Esophagus muscularis mucosa (tissue), 4 donors: ENCODE data around the gene POU2F1. TPM values are rescaled to one million over a fixed set of nuclear protein-coding genes. Genes with fewer than 3 reads are reported as not detected.

Experiments used
- DNase-seq: peaks from one replicate; pipeline ENCODE4 v3.0.0-alpha.2; 2017; ENCODE audit errors: extremely low spot score
- H3K27ac ChIP-seq, 4 donors: fragments of 200-600 bp; sonication (generic); replicated peaks in 1 of 4; 1 replicate in 3 of 4; 2 replicates in 1 of 4; pipeline ENCODE4 v1.5.1; 2016 to 2019; ENCODE audit warnings: mild to moderate bottlenecking in 1 of 4
- H3K27me3 ChIP-seq, 4 donors: fragments of 200-600 bp; sonication (generic); one replicate each; pipeline versions ENCODE4 v1.5.1 to v1.6.0; 2016 to 2019
- H3K36me3 ChIP-seq, 4 donors: fragments of 200-600 bp; sonication (generic); one replicate each; pipeline ENCODE4 v1.5.1; 2016 to 2019
- H3K4me1 ChIP-seq, 4 donors: fragments of 200-600 bp; sonication (generic); one replicate each; pipeline ENCODE4 v1.5.1; 2016 to 2019
- H3K4me3 ChIP-seq, 4 donors: fragments of 200-600 bp; sonication (generic); 1 replicate in 2 of 4; 2 replicates in 2 of 4; pipeline ENCODE4 v1.5.1; 2016 to 2019; ENCODE audit warnings: mild to moderate bottlenecking in 4 of 4, moderate library complexity in 1 of 4
- H3K9me3 ChIP-seq, 4 donors: fragments of 200-600 bp; sonication (generic); 1 replicate in 3 of 4; 2 replicates in 1 of 4; pipeline ENCODE4 v1.5.1; 2016 to 2019
- EP300 ChIP-seq: sonication (generic); formaldehyde crosslinking; IDR thresholded peaks from one replicate; pipeline ENCODE4 v1.6.1; 2017; ENCODE audit warnings: antibody characterized with exemption
- POLR2A ChIP-seq: fragments of 450-650 bp; IDR thresholded peaks from one replicate; pipeline ENCODE4 v1.6.1; 2017; ENCODE audit warnings: antibody characterized with exemption, moderate library complexity, mild to moderate bottlenecking, low read depth
- POLR2AphosphoS5 ChIP-seq, 2 donors: sonication (generic); formaldehyde crosslinking; IDR thresholded peaks; one replicate each; pipeline ENCODE4 v1.6.1; 2017; ENCODE audit warnings: antibody characterized with exemption in 2 of 2
- WGBS: methylation state at CpG from one replicate; pipeline ENCODE4 v1.1.5; 2018; 5-methylcytosine and 5-hydroxymethylcytosine counted together
- intact Hi-C: fragments of 100-400 bp; cut with DNase I; formaldehyde crosslinking; loops from one replicate; pipeline ENCODE4 v1.15.1; 2023
- total RNA-seq, 4 donors: library from RNA; depleted of rRNA; stranded (reverse); fragments of >200 nt; gene quantifications; one replicate each; pipeline versions ENCODE4 v1.1.0 to v1.2.1, GENCODE V29; 2016
- TF ChIP-seq, protein P1 (sequence below), 3 experiments: fragments of 200-600 bp in 2 of 3; fragments of 450-650 bp in 1 of 3; sonication (generic) in 2 of 3; IDR thresholded peaks; one replicate each; pipeline ENCODE4 v1.5.1; 2017 to 2019; ENCODE audit warnings: antibody characterized with exemption in 3 of 3, mild to moderate bottlenecking in 2 of 3, moderate library complexity in 1 of 3

POU2F1 gene
- total RNA-seq, 4 donors from 2014 or later = 7.3 to 13.4 (median 10.4) TPM

DNA sequence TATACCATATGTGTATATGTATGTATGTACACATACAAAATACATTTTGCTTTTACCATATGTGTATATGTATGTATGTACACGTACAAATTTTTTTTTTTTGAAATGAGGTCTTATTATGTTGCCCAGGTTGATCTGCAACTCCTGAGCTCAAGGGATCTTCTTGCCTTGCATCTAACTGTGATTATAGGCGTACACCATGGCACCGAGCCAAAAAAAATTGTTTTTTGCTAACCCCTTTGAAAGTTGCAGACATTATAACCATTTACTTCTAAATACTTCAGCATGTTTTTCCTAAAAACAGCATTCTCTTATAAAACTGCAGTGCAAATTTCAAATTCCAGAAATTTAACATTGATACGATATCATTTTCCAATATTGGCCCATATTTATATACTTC lies 147.0 kb downstream of the POU2F1 start:
- DNase-seq = no peak
- no peak overlapping the region for H3K4me3 ChIP-seq
- no peaks in the 10 kb centered on the region for H3K9me3 ChIP-seq
- TF ChIP-seq EP300 (no peak), POLR2AphosphoS5 (IDR thresholded peaks at IDR 0.05) (no peak), POLR2A (no peak)
- TF ChIP-seq, protein P1, sequence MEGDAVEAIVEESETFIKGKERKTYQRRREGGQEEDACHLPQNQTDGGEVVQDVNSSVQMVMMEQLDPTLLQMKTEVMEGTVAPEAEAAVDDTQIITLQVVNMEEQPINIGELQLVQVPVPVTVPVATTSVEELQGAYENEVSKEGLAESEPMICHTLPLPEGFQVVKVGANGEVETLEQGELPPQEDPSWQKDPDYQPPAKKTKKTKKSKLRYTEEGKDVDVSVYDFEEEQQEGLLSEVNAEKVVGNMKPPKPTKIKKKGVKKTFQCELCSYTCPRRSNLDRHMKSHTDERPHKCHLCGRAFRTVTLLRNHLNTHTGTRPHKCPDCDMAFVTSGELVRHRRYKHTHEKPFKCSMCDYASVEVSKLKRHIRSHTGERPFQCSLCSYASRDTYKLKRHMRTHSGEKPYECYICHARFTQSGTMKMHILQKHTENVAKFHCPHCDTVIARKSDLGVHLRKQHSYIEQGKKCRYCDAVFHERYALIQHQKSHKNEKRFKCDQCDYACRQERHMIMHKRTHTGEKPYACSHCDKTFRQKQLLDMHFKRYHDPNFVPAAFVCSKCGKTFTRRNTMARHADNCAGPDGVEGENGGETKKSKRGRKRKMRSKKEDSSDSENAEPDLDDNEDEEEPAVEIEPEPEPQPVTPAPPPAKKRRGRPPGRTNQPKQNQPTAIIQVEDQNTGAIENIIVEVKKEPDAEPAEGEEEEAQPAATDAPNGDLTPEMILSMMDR (IDR thresholded peaks at IDR 0.05) = no peak
- H3K27me3 ChIP-seq = no peaks in the 10 kb centered on the region
- intact Hi-C loops = no loop called here
- peaks cover 0 to 18% (median 3%) of the 10 kb centered on the region in 4 donors for H3K36me3 ChIP-seq
- H3K4me1 ChIP-seq = no peaks in the 10 kb centered on the region
- no peak overlapping the region for H3K27ac ChIP-seq
- WGBS = 88% methylated on average over 4 of the region's 4 CpGs

DNA sequence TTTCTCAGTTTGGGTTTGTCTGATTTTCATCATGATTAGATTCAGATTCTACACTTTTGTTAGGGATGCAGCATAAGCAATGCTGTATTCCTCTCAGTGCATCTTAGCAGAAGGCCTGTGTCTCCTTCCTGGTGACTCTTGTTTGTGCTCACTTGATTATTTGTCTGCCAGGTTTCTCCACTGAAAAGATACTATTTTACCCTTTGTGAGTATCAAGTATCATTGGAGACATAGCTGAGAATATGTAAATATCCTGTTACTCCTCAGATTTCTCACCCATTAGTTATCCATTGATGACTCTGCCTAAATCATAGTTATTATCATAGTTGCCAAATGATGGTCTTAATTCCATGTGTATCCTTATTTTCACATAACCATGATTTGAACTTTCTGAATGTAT lies 148.5 kb downstream of the POU2F1 start:
- no peak overlapping the region for H3K27ac ChIP-seq
- intact Hi-C loops = no loop called here
- H3K4me3 ChIP-seq = no peak overlapping the region
- no peaks in the 10 kb centered on the region for H3K27me3 ChIP-seq
- TF ChIP-seq EP300 (no peak), POLR2AphosphoS5 (IDR thresholded peaks at IDR 0.05) (no peak), POLR2A (no peak)
- TF ChIP-seq, protein P1 (IDR thresholded peaks at IDR 0.05) = no peak
- H3K4me1 ChIP-seq = peaks cover 0 to 12% (median 9%) of the 10 kb centered on the region in 4 donors
- H3K9me3 ChIP-seq = no peaks in the 10 kb centered on the region
- no peak for DNase-seq
- H3K36me3 ChIP-seq = peaks cover 0 to 19% (median 3%) of the 10 kb centered on the region in 4 donors

DNA sequence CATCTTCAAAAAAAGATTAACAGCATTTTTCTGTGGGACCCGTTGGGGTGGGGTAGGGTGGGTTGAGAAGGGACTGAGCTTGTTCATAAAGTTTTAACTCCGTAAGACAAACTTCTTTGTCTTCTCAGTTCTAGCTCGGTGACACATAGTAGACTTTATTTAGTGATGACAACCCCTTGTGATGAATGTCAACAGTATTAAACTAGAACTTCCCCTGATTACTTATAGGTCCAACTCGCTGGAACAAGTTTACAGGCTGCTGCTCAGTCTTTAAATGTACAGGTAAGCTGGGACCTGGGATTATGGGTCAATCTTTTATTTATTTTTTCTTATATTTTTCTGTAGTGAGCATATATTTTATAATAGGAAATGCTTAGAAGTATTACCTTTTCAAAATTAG lies 149.2 kb downstream of the POU2F1 start:
- whole genome bisulfite sequencing = 79% methylated on average over 4 of the region's 4 CpGs
- DNase-seq = no peak
- no peak overlapping the region for H3K4me3 ChIP-seq
- no peaks in the 10 kb centered on the region for H3K27me3 ChIP-seq
- TF ChIP-seq, protein P1 (IDR thresholded peaks at IDR 0.05) = no peak
- no peak for TF ChIP-seq POLR2A
- no peak for TF ChIP-seq POLR2AphosphoS5 (IDR thresholded peaks at IDR 0.05)
- TF ChIP-seq EP300 = no peak
- peaks cover 0 to 13% (median 10%) of the 10 kb centered on the region in 4 donors for H3K4me1 ChIP-seq
- no peak overlapping the region for H3K27ac ChIP-seq
- intact Hi-C loops = no loop called here
- H3K9me3 ChIP-seq = no peaks in the 10 kb centered on the region
- peaks cover 0 to 26% (median 3%) of the 10 kb centered on the region in 4 donors for H3K36me3 ChIP-seq

DNA sequence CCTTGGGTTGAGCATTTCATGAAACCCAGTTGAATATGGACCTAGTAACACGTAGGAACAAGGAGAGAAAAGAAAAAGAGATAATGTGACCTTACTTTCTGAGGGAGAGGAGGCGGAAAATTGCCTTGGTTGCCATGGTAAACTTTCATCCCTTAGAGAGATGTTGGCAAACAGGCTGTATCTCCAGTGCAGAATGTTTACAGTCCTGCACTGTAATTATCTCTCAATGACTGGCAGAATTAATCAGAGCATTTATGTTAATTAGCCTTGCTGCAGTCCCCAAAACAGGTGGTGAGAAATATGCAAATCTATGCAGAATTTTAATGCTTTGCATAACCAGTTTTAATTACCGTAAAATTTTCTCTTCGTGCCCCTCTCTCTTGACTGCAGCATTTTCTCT lies 150.3 kb downstream of the POU2F1 start:
- Histone ChIP-seq H3K9me3 (no peaks in the 10 kb centered on the region), H3K4me1 (peaks cover 0 to 13% (median 10%) of the 10 kb centered on the region in 4 donors), H3K36me3 (peaks cover 0 to 25% (median 3%) of the 10 kb centered on the region in 4 donors), H3K27ac (no peak overlapping the region), H3K4me3 (no peak overlapping the region), H3K27me3 (no peaks in the 10 kb centered on the region)
- intact Hi-C loops = no loop called here
- TF ChIP-seq, protein P1 (IDR thresholded peaks at IDR 0.05) = no peak
- no peak for TF ChIP-seq POLR2A
- no peak for TF ChIP-seq EP300
- no peak for TF ChIP-seq POLR2AphosphoS5 (IDR thresholded peaks at IDR 0.05)
- DNase-seq = no peak
- WGBS = 87% methylated on average over 4 of the region's 4 CpGs

DNA sequence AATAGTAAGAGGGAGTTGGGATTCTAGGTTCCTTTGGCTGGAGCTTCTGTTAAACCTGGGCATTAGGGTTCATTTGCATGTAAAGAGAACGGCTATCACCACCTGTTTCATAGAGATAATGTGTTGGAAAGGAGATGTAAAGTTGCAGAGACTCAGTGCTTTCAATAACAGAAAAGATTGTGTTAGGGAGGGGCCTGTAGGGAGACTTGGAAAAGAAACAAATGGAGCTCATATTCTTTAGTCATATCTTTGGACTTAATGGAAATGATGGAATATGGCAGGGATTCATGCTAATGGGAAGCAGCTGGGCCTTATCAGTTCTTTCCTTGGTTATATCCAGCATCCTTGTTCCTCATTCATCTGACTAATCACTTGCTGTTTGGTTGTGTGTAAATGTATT lies 152.7 kb downstream of the POU2F1 start:
- peaks cover 0 to 13% (median 10%) of the 10 kb centered on the region in 4 donors for H3K4me1 ChIP-seq
- DNase-seq = no peak
- no peak overlapping the region for H3K27ac ChIP-seq
- H3K27me3 ChIP-seq = no peaks in the 10 kb centered on the region
- peaks cover 0 to 35% (median 7%) of the 10 kb centered on the region in 4 donors for H3K36me3 ChIP-seq
- intact Hi-C loops = no loop called here
- 62% methylated on average over 1 of the region's 1 CpG for WGBS
- TF ChIP-seq EP300 = no peak
- no peak for TF ChIP-seq POLR2A
- TF ChIP-seq POLR2AphosphoS5 (IDR thresholded peaks at IDR 0.05) = no peak
- TF ChIP-seq, protein P1 (IDR thresholded peaks at IDR 0.05) = no peak
- H3K4me3 ChIP-seq = no peak overlapping the region
- H3K9me3 ChIP-seq = no peaks in the 10 kb centered on the region
